ENCODE data around the gene KRTAP19-8.

KRTAP19-8 gene, protein sequence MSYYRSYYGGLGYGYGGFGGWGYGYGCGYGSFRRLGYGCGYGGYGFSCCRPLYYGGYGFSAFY

DNA sequence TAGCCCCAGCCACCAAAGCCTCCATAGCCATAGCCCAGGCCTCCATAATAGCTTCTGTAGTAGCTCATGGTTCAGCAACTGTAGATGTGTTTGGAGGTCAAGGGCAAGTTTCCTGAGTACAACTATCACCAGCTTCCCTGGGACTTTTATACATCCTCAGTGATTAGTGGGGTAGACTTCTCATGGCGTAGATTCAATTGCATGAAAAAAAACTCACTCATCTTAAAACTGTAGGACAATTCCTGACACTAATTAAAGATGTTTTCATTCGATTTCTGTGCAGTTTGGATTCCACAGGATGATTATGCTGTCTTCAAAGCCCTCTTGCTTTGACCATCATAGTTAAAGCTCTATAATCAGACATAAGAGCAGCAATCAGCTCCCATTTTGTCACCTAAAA, at the start of gene KRTAP19-8:
KRTAP19-8 (minus strand) TSS at position 101 of the 400 bp plus-strand sequence; CDS start at position 68, 33 bp downstream.
- DNase-seq, result no peak
- Mint-ChIP-seq H3K27ac (no peak within 1 kb of the TSS), H3K27me3 (ENCODE audit: low read depth, poor library complexity) (peaks cover 16% of the 10 kb centered on the region), H3K4me3 (no peak within 1 kb of the TSS), H3K36me3 (ENCODE audit: low read depth) (peaks cover 5% of the 10 kb centered on the region), H3K9me3 (peaks cover 14% of the 10 kb centered on the region), H3K4me1 (peaks cover 13% of the 10 kb centered on the region)
- TF ChIP-seq, protein P1, sequence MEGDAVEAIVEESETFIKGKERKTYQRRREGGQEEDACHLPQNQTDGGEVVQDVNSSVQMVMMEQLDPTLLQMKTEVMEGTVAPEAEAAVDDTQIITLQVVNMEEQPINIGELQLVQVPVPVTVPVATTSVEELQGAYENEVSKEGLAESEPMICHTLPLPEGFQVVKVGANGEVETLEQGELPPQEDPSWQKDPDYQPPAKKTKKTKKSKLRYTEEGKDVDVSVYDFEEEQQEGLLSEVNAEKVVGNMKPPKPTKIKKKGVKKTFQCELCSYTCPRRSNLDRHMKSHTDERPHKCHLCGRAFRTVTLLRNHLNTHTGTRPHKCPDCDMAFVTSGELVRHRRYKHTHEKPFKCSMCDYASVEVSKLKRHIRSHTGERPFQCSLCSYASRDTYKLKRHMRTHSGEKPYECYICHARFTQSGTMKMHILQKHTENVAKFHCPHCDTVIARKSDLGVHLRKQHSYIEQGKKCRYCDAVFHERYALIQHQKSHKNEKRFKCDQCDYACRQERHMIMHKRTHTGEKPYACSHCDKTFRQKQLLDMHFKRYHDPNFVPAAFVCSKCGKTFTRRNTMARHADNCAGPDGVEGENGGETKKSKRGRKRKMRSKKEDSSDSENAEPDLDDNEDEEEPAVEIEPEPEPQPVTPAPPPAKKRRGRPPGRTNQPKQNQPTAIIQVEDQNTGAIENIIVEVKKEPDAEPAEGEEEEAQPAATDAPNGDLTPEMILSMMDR (IDR thresholded peaks at IDR 0.05), result no peak

DNA sequence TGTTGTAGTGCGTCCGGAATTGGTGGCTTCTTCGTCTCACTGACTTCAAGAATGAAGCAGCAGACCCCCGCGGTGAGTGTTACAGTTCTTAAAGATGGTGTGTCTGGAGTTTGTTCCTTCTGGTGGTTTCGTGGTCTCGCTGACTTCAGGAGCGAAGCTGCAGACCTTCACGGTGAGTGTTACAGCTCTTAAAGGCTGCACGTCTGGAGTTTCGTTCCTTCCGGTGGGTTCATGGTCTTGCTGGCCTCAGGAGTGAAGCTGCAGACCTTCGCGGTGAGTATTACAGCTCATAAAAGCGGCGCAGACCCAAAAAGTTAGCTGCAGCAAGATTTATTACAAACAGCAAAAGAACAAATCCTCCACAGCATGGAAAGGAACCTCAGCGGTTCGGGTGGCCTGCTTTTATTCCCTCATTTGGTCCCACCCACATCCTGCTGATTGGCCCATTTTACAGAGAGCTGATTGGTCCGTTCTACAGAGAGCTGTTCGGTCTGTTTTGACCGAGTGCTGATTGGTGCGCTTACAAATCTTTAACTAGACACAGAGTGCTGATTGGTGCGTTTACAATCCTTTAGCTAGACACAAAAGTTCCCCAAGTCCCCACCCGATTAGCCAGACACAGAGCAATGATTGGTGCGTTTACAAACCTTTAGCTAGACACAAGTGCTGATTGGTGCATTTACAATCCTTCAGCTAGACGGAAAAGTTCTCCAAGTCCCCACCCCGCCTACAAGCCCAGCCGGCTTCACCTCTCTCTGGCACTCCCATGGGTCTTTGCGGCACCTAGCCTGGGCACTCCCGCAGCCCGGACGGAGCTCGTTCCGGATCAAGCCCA, 49.6 kb upstream of the KRTAP19-8 start:
- H3K4me3 Mint-ChIP-seq, result peak overlapping the region; percentile 27
- peaks cover 20% of the 10 kb centered on the region for H3K4me1 Mint-ChIP-seq
- TF ChIP-seq, protein P1 (IDR thresholded peaks at IDR 0.05), result no peak
- no peaks in the 10 kb centered on the region for H3K27me3 Mint-ChIP-seq (ENCODE audit: low read depth, poor library complexity)
- peaks cover 18% of the 10 kb centered on the region for H3K9me3 Mint-ChIP-seq
- H3K36me3 Mint-ChIP-seq (ENCODE audit: low read depth), result peaks cover 13% of the 10 kb centered on the region
- no peak for DNase-seq
- no peak overlapping the region for H3K27ac Mint-ChIP-seq

DNA sequence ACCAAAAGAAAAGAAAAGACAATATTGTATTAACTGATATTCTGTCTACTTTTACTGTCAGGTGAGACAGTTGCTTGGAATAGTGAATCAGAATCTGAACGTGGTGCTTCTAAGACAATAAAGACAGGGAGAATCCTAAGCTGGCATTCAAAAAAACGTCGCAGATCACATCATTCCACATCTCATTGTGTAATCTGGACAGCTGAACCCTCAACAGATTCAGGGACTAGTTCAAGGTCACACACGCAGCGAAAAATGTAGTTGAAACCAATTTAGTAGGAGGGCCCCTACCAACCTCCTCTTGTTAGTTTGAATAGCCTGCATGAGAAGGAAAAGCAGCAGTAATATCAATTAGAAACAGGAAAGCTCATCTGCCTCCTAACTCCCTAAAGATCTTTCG, 46.4 kb upstream of the KRTAP19-8 start:
- H3K9me3 Mint-ChIP-seq, result peaks cover 16% of the 10 kb centered on the region
- TF ChIP-seq, protein P1 (IDR thresholded peaks at IDR 0.05), result no peak
- no peak overlapping the region for H3K4me3 Mint-ChIP-seq
- no peaks in the 10 kb centered on the region for H3K27me3 Mint-ChIP-seq (ENCODE audit: low read depth, poor library complexity)
- no peak for DNase-seq
- peaks cover 43% of the 10 kb centered on the region for H3K36me3 Mint-ChIP-seq (ENCODE audit: low read depth)
- H3K27ac Mint-ChIP-seq, result no peak overlapping the region
- peaks cover 20% of the 10 kb centered on the region for H3K4me1 Mint-ChIP-seq

DNA sequence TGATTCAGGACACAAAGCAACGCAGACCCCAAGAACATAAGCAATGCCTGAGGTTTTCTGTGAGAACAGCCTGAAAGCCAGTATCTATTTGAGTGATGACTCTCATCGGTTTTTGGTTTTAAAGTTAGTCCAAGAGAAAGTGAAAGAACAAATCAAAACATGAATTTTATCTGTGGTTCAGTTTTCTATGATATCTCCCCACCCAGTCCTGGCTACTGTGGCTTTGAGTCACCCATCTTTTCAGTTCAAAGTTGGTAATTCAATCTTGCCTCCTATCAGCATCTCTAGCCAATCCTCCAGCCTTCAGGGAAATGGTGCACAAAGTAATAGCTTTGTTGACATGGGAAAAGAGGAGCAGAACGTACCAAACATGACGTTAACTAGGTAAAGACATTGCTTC, 40.5 kb upstream of the KRTAP19-8 start:
- Mint-ChIP-seq H3K4me1 (peaks cover 5% of the 10 kb centered on the region), H3K4me3 (no peak overlapping the region), H3K9me3 (peaks cover 29% of the 10 kb centered on the region), H3K27me3 (ENCODE audit: low read depth, poor library complexity) (peaks cover 6% of the 10 kb centered on the region), H3K27ac (no peak overlapping the region), H3K36me3 (ENCODE audit: low read depth) (peaks cover 72% of the 10 kb centered on the region)
- TF ChIP-seq, protein P1 (IDR thresholded peaks at IDR 0.05), result no peak
- DNase-seq, result no peak

DNA sequence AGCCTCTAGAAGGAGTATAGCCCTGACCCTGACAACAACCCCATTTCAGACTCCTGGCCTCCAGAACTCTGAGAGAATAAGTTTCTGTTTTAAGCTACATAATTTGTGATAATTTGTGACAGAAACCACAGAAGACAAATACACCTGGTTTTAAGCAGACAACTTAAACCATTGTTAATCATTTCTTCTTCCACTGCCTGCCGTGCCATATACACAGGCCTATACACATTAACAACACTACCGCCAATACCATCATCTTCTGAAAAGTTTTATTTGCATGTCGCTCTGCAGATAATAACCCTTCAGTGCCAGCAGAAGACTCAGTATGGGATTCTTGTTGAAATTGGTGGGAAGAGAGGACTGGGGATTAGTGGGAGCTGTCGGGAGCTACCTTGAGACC, 39.9 kb upstream of the KRTAP19-8 start:
- no peak for DNase-seq
- Mint-ChIP-seq H3K9me3 (peaks cover 29% of the 10 kb centered on the region), H3K27me3 (ENCODE audit: low read depth, poor library complexity) (peaks cover 6% of the 10 kb centered on the region), H3K27ac (no peak overlapping the region), H3K4me3 (no peak overlapping the region), H3K36me3 (ENCODE audit: low read depth) (peaks cover 77% of the 10 kb centered on the region), H3K4me1 (peaks cover 11% of the 10 kb centered on the region)
- TF ChIP-seq, protein P1 (IDR thresholded peaks at IDR 0.05), result no peak
